ENCODE measurements around the gene RFLNA. TPM values are rescaled to one million over a fixed set of nuclear protein-coding genes. Genes with fewer than 3 reads are reported as not detected.

Gene RFLNA
- total RNA-seq, 2 donors from 2014 or later, result 2.0 to 6.5 TPM

DNA sequence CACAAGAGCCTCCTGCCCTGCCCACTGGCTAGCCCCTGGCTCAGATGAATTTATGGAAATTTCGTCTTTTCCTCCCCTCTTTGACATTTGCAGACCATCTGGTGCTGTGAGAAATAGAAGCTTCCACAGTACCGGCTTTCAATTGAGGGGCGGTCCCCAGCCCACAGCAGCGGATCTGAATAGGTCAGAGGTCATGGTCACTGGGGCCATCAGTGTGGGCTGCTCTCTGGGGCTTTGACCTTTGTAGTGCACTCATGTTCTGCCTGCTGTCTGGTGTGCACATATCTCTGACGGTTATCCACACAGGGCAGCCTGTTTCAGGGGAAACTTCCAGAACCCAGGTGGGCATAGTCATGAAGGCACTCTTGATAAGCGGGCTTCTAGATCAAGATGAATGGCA is 2.5 kb upstream of the RFLNA start:
- Histone ChIP-seq H3K27me3 (replicated peaks; ENCODE audit: insufficient read depth) (no peaks in the 10 kb centered on the region), H3K9me3 (no peaks in the 10 kb centered on the region), H3K4me3 (no peak overlapping the region), H3K4me1 (ENCODE audit: control insufficient read depth in 1 of 2, low read depth in 2 of 2) (peaks cover 24 to 44% of the 10 kb centered on the region in 2 donors), H3K27ac (no peak overlapping the region), H3K36me3 (no peaks in the 10 kb centered on the region)
- TF ChIP-seq, protein P1, sequence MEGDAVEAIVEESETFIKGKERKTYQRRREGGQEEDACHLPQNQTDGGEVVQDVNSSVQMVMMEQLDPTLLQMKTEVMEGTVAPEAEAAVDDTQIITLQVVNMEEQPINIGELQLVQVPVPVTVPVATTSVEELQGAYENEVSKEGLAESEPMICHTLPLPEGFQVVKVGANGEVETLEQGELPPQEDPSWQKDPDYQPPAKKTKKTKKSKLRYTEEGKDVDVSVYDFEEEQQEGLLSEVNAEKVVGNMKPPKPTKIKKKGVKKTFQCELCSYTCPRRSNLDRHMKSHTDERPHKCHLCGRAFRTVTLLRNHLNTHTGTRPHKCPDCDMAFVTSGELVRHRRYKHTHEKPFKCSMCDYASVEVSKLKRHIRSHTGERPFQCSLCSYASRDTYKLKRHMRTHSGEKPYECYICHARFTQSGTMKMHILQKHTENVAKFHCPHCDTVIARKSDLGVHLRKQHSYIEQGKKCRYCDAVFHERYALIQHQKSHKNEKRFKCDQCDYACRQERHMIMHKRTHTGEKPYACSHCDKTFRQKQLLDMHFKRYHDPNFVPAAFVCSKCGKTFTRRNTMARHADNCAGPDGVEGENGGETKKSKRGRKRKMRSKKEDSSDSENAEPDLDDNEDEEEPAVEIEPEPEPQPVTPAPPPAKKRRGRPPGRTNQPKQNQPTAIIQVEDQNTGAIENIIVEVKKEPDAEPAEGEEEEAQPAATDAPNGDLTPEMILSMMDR (IDR thresholded peaks at IDR 0.05), result no peak
- DNase-seq (ENCODE audit: low spot score), result no peak
- ATAC-seq (ENCODE audit: insufficient number of reproducible peaks, low FRiP score, low read depth), result no peak

DNA sequence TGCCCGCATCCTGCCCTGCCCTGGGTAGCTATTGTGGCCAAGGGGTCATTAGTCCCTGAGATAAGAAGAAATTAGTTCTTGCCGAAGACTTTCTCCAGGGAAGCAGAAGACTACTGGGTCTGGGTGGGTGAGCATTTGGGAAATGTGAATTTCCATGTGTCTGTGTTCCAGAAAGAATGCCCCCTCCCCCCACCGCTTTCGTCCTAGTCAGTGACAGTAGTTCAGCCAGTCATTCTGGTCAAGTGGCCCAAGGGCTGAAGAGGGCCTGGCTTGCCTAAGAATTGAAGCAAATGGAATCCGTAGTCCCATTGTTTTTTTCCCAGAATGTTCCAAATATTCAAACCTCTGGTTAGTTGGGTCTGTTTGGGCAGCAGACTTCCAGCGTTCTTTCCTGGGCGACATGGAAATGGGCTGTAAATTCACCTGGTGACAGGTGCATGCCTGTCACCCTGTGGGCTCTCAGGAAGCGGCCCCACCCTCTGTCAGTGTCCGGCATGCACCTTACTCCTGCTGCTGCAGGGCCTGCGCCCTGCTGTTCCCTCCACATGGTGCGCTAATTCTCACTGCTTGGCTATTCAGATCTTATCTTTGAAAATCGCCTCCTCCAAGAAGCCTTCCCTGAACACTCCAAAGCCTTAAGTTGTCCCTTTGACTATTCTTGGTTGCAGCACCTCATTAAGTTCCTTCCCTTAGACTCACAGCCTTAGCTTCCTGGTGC is 1.4 kb upstream of the RFLNA start:
- Histone ChIP-seq H3K27ac (no peak overlapping the region), H3K9me3 (no peaks in the 10 kb centered on the region), H3K27me3 (replicated peaks; ENCODE audit: insufficient read depth) (no peaks in the 10 kb centered on the region), H3K36me3 (no peaks in the 10 kb centered on the region), H3K4me3 (no peak overlapping the region), H3K4me1 (ENCODE audit: control insufficient read depth in 1 of 2, low read depth in 2 of 2) (peaks cover 26 to 45% of the 10 kb centered on the region in 2 donors)
- DNase-seq (ENCODE audit: low spot score) (no peak), ATAC-seq (ENCODE audit: insufficient number of reproducible peaks, low FRiP score, low read depth) (no peak)
- TF ChIP-seq, protein P1 (IDR thresholded peaks at IDR 0.05), result no peak

DNA sequence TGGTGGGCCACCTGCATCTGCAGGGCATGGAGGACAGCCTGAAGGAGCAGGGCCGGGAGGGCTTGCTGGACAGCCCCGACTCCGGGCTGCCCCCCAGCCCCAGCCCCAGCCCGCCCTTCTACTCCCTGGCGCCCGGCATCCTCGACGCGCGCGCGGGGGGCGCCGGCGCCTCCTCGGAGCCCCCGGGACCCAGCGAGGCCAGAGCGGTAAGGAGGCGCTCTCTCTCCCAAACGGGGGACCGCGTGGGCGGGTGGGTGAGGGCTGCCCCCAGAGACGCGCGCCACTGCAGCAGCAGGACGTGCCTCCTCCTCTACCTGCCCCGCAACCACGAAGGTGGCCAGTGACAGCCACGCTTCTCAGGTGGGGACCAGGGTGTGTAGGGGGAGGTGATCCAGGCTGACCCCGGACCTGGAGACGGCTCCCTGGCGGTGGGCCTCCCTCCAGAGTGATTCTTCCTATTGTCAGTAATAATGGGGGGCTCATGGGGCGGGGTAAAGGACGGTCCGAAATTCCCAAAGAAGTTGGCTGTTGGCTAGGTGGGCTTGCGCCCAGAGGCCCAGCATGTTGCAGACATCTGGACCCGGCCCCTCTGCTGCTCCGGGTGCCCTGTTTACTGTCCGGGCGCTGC is 652 bp downstream of the RFLNA start:
- no peak overlapping the region for H3K27ac ChIP-seq

DNA sequence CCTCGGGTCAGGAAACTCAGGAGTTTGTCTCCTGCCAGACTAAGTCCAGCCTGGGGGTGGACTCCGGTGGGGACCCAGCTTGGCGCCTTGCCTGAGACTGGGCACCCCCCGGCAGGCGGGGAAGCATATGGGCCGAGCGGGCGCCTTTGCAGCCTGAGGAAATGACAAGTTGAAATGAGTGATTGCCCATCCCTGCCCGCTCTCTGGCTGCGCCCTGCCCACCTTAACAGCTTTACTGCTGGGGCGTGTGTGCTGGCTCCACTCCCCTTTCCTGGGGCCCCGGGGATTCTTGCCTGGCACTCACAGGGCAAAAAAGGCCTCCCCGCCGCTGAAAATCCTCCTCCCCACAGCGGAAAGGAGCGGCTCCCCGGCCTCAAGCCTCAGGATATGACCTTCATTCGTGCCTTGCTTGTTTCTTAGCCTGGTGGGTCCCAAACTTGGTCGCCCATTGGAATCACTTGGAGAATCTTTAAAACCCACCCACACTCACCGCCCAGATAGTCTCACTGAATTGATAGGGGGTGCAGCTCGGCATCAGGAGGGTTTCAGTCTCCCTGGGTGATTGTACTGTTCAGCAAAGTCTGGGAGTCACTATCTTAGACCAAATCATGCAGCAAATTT is 1.5 kb downstream of the RFLNA start:
- DNase-seq (ENCODE audit: low spot score) (no peak), ATAC-seq (ENCODE audit: insufficient number of reproducible peaks, low FRiP score, low read depth) (no peak)
- Histone ChIP-seq H3K27me3 (replicated peaks; ENCODE audit: insufficient read depth) (no peaks in the 10 kb centered on the region), H3K4me3 (peak overlapping the region; percentile 66), H3K4me1 (ENCODE audit: control insufficient read depth in 1 of 2, low read depth in 2 of 2) (peaks cover 16 to 27% of the 10 kb centered on the region in 2 donors), H3K27ac (no peak overlapping the region), H3K36me3 (no peaks in the 10 kb centered on the region), H3K9me3 (no peaks in the 10 kb centered on the region)
- TF ChIP-seq, protein P1 (IDR thresholded peaks at IDR 0.05), result no peak

More for the DNA sequence above, 652 bp downstream of the RFLNA start:
- Histone ChIP-seq H3K27me3 (replicated peaks; ENCODE audit: insufficient read depth) (no peaks in the 10 kb centered on the region), H3K36me3 (no peaks in the 10 kb centered on the region), H3K4me3 (peak overlapping the region; percentile 66), H3K4me1 (ENCODE audit: control insufficient read depth in 1 of 2, low read depth in 2 of 2) (peaks cover 16 to 28% of the 10 kb centered on the region in 2 donors), H3K9me3 (no peaks in the 10 kb centered on the region)
- no peak for ATAC-seq (ENCODE audit: insufficient number of reproducible peaks, low FRiP score, low read depth)
- TF ChIP-seq, protein P1 (IDR thresholded peaks at IDR 0.05), result no peak
- no peak for DNase-seq (ENCODE audit: low spot score)

DNA sequence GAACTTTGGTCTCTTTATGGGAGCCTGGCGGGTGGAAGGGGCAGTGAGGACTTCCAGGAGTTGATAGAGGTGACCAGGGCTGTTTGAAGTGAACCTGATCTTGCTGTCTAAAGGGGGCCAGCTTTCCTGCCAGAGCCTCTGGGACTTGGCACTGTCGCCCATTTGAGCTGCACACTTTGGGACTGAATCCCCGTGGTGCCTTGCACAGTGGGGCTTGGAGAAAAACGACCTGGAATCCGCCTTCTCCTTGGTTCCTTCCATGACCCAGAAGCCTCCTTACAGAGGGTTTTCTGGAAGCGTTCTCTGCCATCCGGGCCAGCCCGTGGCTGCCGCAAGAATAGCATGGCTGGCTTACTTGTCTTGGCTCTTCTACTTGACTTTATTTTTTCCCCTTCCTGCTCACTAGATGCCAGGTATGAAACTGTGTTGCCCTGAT is 2.0 kb downstream of the RFLNA start:
- H3K27me3 ChIP-seq (replicated peaks; ENCODE audit: insufficient read depth), result no peaks in the 10 kb centered on the region
- no peaks in the 10 kb centered on the region for H3K36me3 ChIP-seq
- no peaks in the 10 kb centered on the region for H3K9me3 ChIP-seq
- H3K4me1 ChIP-seq (ENCODE audit: control insufficient read depth in 1 of 2, low read depth in 2 of 2), result peaks cover 16 to 27% of the 10 kb centered on the region in 2 donors
- DNase-seq (ENCODE audit: low spot score), result no peak
- peak overlapping the region; percentile 66 for H3K4me3 ChIP-seq
- ATAC-seq (ENCODE audit: insufficient number of reproducible peaks, low FRiP score, low read depth), result no peak
- H3K27ac ChIP-seq, result no peak overlapping the region
- TF ChIP-seq, protein P1 (IDR thresholded peaks at IDR 0.05), result peak; percentile 28

Measured in thoracic aorta (tissue), 2 donors.